Motor neuron (in vitro differentiated cells): ENCODE results near the gene NRIP1. TPM values are rescaled to one million over a fixed set of nuclear protein-coding genes. Genes with fewer than 3 reads are reported as not detected.
A peak's percentile ranks its signal among the peaks of the same experiment; 100 is the strongest.

Source experiments
- ATAC-seq, 8 experiments: fragments of 200-7000 bp; cut with Tn5 transposase; replicated peaks in 6 of 8; 2 replicates each; pipeline ENCODE4 v1.8.0; 2021; ENCODE audit warnings: mild to moderate bottlenecking in 8 of 8, moderate library complexity in 8 of 8
- H3K27ac ChIP-seq, 2 donors: fragments of 250-450 bp; sonication (Bioruptor Pico); 2 replicates each; pipeline ENCODE4 v1.9.0; 2021; ENCODE audit warnings: antibody characterized with exemption in 2 of 2, mild to moderate bottlenecking in 2 of 2, moderate library complexity in 1 of 2
- H3K4me1 ChIP-seq, 2 donors: fragments of 250-450 bp; sonication (Bioruptor Pico); replicated peaks in 1 of 2; 2 replicates each; pipeline ENCODE4 v1.6.1; 2021; ENCODE audit warnings: antibody characterized with exemption in 2 of 2, mild to moderate bottlenecking in 2 of 2, moderate library complexity in 1 of 2
- H3K4me3 ChIP-seq, 5 donors: fragments of 250-450 bp; sonication (Bioruptor Pico); 2 replicates each; pipeline ENCODE4 v1.9.0; 2021; ENCODE audit warnings: antibody characterized with exemption in 5 of 5, mild to moderate bottlenecking in 5 of 5, moderate library complexity in 4 of 5
- WGBS, 10 experiments: fragments of 450-650 bp; shearing (Covaris generic); methylation state at CpG; one replicate each; pipeline ENCODE4 v1.0.0; 2022; 5-methylcytosine and 5-hydroxymethylcytosine counted together
- in situ Hi-C, 9 experiments: fragments of 400-800 bp; cut with MboI; loops; one replicate each; pipeline ENCODE4 v1.15.0; 2021; ENCODE audit warnings: low sequenced_read_pairs in 9 of 9, low pct_unique_long_range_greater_than_20kb in 2 of 9; ENCODE audit not compliant: unreplicated experiment in 9 of 9
- total RNA-seq, 8 experiments: library from RNA; unstranded; fragments of 300-600 nt; gene quantifications; 2 replicates each; pipeline versions ENCODE4 v1.2.3 to v1.2.4, GENCODE V29; 2022

Gene NRIP1
- total RNA-seq, 8 experiments from 2014 or later: 26.2 to 80.5 (median 51.6) TPM

GRCh38 chr21:15062606-15062965 is 2.2 kb downstream of the NRIP1 start:
- in situ Hi-C loops: loop anchor here in 1 of 9 experiments (25.0 kb wide), 1 partner anchor 200 kb away; no protein-coding TSS in a partner anchor
- no peak for ATAC-seq
- Histone ChIP-seq H3K27ac (no peak overlapping the region), H3K4me3 (peak overlapping the region; percentile 74 to 91 (median 79)), H3K4me1 (peaks cover 25 to 40% of the 10 kb centered on the region in 2 donors)
- 0 to 35% (median 10%) methylated on average over 1 to 2 of the region's 2 CpGs; no CpG with 5 or more reads in 3 of the 10 experiments for WGBS, 10 experiments

- H3K27ac ChIP-seq: no peak overlapping the region
- peak overlapping the region; percentile 74 to 91 (median 79) for H3K4me3 ChIP-seq
- no peak for ATAC-seq
- peaks cover 31 to 46% of the 10 kb centered on the region in 2 donors for H3K4me1 ChIP-seq
- WGBS, 10 experiments: 22 to 88% (median 32%) methylated on average over 1 to 6 of the region's 6 CpGs
- in situ Hi-C loops: loop anchor here in 1 of 9 experiments (25.0 kb wide), 1 partner anchor 200 kb away; no protein-coding TSS in a partner anchor
These were observed 2.8 kb downstream of the NRIP1 start for GRCh38 chr21:15061747-15062605.

GRCh38 chr21:15061279-15061678 is 3.5 kb downstream of the NRIP1 start:
- Histone ChIP-seq H3K27ac (no peak overlapping the region), H3K4me1 (peaks cover 35 to 49% of the 10 kb centered on the region in 2 donors), H3K4me3 (peak overlapping the region in 1 of 5 donors; percentile 2)
- no peak for ATAC-seq
- WGBS, 10 experiments: 4 to 94% (median 22%) methylated on average over 2 to 4 of the region's 4 CpGs
- in situ Hi-C loops: loop anchor here in 1 of 9 experiments (25.0 kb wide), 1 partner anchor 199 kb away; no protein-coding TSS in a partner anchor

GRCh38 chr21:15060543-15061175 is 4.1 kb downstream of the NRIP1 start:
- Histone ChIP-seq H3K4me3 (peak overlapping the region in 1 of 5 donors; percentile 2), H3K27ac (no peak overlapping the region), H3K4me1 (peaks cover 35 to 49% of the 10 kb centered on the region in 2 donors)
- no peak for ATAC-seq
- in situ Hi-C loops: loop anchor here in 1 of 9 experiments (25.0 kb wide), 1 partner anchor 198 kb away; no protein-coding TSS in a partner anchor
- WGBS, 10 experiments: 0 to 55% (median 25%) methylated on average over 1 to 2 of the region's 2 CpGs; no CpG with 5 or more reads in 2 of the 10 experiments

- ATAC-seq: no peak
- Histone ChIP-seq H3K4me1 (peaks cover 35 to 49% of the 10 kb centered on the region in 2 donors), H3K4me3 (no peak overlapping the region), H3K27ac (no peak overlapping the region)
- in situ Hi-C loops: loop anchor here in 1 of 9 experiments (25.0 kb wide), 1 partner anchor 197 kb away; no protein-coding TSS in a partner anchor
These were observed 5.4 kb downstream of the NRIP1 start for GRCh38 chr21:15059397-15059796.

- 0 to 67% (median 17%) methylated on average over 1 to 2 of the region's 2 CpGs; no CpG with 5 or more reads in 1 of the 10 experiments for WGBS, 10 experiments
- H3K4me1 ChIP-seq: peaks cover 35 to 49% of the 10 kb centered on the region in 2 donors
- H3K4me3 ChIP-seq: no peak overlapping the region
- in situ Hi-C loops: loop anchor here in 1 of 9 experiments (25.0 kb wide), 1 partner anchor 197 kb away; no protein-coding TSS in a partner anchor
- no peak overlapping the region for H3K27ac ChIP-seq
- peak; percentile 22 to 77 (median 48) for ATAC-seq
These were observed 5.9 kb downstream of the NRIP1 start for GRCh38 chr21:15058854-15059263.

- ATAC-seq: peak in 5 of 8 experiments; percentile 37 to 64 (median 62)
- WGBS, 10 experiments: 30 to 100% (median 54%) methylated on average over 1 to 5 of the region's 6 CpGs
- in situ Hi-C loops: loop anchor here in 1 of 9 experiments (25.0 kb wide), 1 partner anchor 195 kb away; no protein-coding TSS in a partner anchor
- H3K4me1 ChIP-seq: peaks cover 43 to 56% of the 10 kb centered on the region in 2 donors
- H3K4me3 ChIP-seq: no peak overlapping the region
- no peak overlapping the region for H3K27ac ChIP-seq
These were observed 7.5 kb downstream of the NRIP1 start for GRCh38 chr21:15057285-15057684.

- WGBS, 10 experiments: 0 to 93% (median 78%) methylated on average over 1 to 4 of the region's 4 CpGs
- in situ Hi-C loops: loop anchor here in 1 of 9 experiments (25.0 kb wide), 1 partner anchor 192 kb away; no protein-coding TSS in a partner anchor
- Histone ChIP-seq H3K4me1 (peaks cover 48 to 58% of the 10 kb centered on the region in 2 donors), H3K27ac (no peak overlapping the region), H3K4me3 (no peak overlapping the region)
- peak in 1 of 8 experiments; percentile 36 for ATAC-seq
These were observed 10.1 kb downstream of the NRIP1 start for GRCh38 chr21:15054606-15055239.

- ATAC-seq: no peak
- peaks cover 48 to 55% of the 10 kb centered on the region in 2 donors for H3K4me1 ChIP-seq
- in situ Hi-C loops: loop anchor here in 1 of 9 experiments (25.0 kb wide), 1 partner anchor 192 kb away; no protein-coding TSS in a partner anchor
These were observed 10.7 kb downstream of the NRIP1 start for GRCh38 chr21:15054089-15054488.

GRCh38 chr21:15053500-15053899 is 11.3 kb downstream of the NRIP1 start:
- no peak overlapping the region for H3K27ac ChIP-seq
- peaks cover 44 to 49% of the 10 kb centered on the region in 2 donors for H3K4me1 ChIP-seq
- 0 to 75% (median 47%) methylated on average over 1 of the region's 1 CpG; no CpG with 5 or more reads in 2 of the 10 experiments for WGBS, 10 experiments
- ATAC-seq: peak in 1 of 8 experiments; percentile 54
- no peak overlapping the region for H3K4me3 ChIP-seq
- in situ Hi-C loops: loop anchor here in 1 of 9 experiments (25.0 kb wide), 1 partner anchor 191 kb away; no protein-coding TSS in a partner anchor

More at GRCh38 chr21:15054089-15054488, 10.7 kb downstream of the NRIP1 start:
- H3K4me3 ChIP-seq: no peak overlapping the region
- WGBS, 10 experiments: 47 to 80% (median 62%) methylated on average over 2 to 4 of the region's 4 CpGs; no CpG with 5 or more reads in 1 of the 10 experiments
- no peak overlapping the region for H3K27ac ChIP-seq

- H3K27ac ChIP-seq: no peak overlapping the region
- in situ Hi-C loops: loop anchor here in 1 of 9 experiments (25.0 kb wide), 1 partner anchor 190 kb away; no protein-coding TSS in a partner anchor
- WGBS, 10 experiments: 19 to 100% (median 88%) methylated on average over 2 to 4 of the region's 4 CpGs; no CpG with 5 or more reads in 2 of the 10 experiments
- H3K4me1 ChIP-seq: peaks cover 33 to 40% of the 10 kb centered on the region in 2 donors
- ATAC-seq: no peak
- H3K4me3 ChIP-seq: no peak overlapping the region
These were observed 12.4 kb downstream of the NRIP1 start for GRCh38 chr21:15052459-15052763.
